HFF-Myc (cell line): ENCODE results near the gene GDF15.

Experiments used
- DNase-seq: peaks from one replicate; pipeline ENCODE4 v3.0.0-alpha.2; 2011; ENCODE audit warnings: low read depth; ENCODE audit errors: extremely low read depth
- H3K4me3 ChIP-seq: replicated peaks from 2 replicates; pipeline ENCODE4 v1.5.1; 2011; ENCODE audit warnings: low read depth, mild to moderate bottlenecking, control low read depth, low read length
- TF ChIP-seq, protein P1 (sequence below): IDR thresholded peaks from 2 replicates; pipeline ENCODE4 v1.5.1; 2012; ENCODE audit warnings: mild to moderate bottlenecking, low read depth, low read length, control low read depth; ENCODE audit errors: missing control alignments

GDF15 gene, protein sequence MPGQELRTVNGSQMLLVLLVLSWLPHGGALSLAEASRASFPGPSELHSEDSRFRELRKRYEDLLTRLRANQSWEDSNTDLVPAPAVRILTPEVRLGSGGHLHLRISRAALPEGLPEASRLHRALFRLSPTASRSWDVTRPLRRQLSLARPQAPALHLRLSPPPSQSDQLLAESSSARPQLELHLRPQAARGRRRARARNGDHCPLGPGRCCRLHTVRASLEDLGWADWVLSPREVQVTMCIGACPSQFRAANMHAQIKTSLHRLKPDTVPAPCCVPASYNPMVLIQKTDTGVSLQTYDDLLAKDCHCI

DNA sequence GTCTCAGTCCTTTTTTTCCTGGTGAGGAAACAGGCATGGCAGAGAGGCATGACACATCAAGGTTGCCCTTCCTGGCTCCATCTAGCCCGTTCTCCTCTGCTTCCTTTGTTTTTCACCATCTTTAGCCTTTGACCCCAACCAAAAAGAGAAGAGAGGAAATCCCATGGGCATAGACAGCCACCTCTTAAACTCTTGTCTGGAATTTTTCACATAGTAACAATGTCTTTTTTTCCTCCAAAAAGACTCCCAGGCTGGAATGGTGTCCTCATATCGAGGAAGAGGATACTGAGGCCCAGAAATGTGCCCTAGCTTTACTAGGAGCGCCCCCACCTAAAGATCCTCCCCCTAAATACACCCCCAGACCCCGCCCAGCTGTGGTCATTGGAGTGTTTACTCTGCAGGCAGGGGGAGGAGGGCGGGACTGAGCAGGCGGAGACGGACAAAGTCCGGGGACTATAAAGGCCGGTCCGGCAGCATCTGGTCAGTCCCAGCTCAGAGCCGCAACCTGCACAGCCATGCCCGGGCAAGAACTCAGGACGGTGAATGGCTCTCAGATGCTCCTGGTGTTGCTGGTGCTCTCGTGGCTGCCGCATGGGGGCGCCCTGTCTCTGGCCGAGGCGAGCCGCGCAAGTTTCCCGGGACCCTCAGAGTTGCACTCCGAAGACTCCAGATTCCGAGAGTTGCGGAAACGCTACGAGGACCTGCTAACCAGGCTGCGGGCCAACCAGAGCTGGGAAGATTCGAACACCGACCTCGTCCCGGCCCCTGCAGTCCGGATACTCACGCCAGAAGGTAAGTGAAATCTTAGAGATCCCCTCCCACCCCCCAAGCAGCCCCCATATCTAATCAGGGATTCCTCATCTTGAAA lies at the start of gene GDF15:
TSS of gene GDF15 (plus strand) at position 484 of the 868 bp plus-strand sequence. CDS start at position 516, 32 bp downstream.
- TF ChIP-seq, protein P1, sequence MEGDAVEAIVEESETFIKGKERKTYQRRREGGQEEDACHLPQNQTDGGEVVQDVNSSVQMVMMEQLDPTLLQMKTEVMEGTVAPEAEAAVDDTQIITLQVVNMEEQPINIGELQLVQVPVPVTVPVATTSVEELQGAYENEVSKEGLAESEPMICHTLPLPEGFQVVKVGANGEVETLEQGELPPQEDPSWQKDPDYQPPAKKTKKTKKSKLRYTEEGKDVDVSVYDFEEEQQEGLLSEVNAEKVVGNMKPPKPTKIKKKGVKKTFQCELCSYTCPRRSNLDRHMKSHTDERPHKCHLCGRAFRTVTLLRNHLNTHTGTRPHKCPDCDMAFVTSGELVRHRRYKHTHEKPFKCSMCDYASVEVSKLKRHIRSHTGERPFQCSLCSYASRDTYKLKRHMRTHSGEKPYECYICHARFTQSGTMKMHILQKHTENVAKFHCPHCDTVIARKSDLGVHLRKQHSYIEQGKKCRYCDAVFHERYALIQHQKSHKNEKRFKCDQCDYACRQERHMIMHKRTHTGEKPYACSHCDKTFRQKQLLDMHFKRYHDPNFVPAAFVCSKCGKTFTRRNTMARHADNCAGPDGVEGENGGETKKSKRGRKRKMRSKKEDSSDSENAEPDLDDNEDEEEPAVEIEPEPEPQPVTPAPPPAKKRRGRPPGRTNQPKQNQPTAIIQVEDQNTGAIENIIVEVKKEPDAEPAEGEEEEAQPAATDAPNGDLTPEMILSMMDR = peak; percentile 80
- no peak for DNase-seq
- peak within 1 kb of the TSS; percentile 85 for H3K4me3 ChIP-seq

DNA sequence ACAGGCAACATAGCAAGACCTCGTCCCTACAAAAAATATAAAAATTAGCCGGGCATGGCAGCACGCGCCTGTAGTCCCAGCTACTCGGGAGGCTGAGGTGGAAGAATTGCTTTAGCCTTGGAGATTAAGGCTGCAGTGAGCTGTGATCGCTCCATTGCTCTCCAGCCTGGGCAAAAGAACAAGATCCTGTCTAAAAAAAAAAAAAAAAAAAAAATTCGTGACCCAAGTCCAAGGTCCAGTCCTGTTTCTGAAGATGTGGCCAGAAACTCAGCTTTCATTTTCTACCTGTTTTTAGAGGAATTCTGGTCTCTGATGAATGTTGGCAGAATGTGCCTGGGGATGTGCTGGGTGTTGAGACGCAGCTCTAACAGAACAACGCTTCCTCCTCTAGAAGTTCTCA lies 47.4 kb upstream of the GDF15 start:
- DNase-seq = no peak
- TF ChIP-seq, protein P1 = no peak
- H3K4me3 ChIP-seq = no peak overlapping the region

DNA sequence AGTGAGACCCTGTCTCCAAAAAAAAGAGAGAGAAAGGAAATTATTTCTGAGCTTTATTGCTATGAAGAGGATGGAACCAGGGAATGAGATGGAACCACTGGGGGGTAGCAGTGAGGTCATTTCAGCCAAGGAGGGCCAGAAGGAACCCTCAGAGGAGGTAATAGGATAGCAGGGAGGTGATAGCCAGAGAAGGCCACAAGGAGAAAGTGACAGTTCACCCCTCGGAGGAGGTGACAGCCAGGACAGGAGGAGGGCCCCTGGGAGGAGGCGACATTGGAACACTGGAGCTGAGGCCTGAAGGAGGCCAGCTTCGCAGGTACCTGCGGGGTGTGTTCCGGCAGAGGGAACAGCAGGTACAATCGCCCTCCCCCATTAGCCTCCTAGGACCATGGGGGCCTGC lies 46.2 kb upstream of the GDF15 start:
- H3K4me3 ChIP-seq = peak overlapping the region; percentile 53; the same call in 1 of the 2 replicates
- TF ChIP-seq, protein P1 = peak; percentile 40
- no peak for DNase-seq

DNA sequence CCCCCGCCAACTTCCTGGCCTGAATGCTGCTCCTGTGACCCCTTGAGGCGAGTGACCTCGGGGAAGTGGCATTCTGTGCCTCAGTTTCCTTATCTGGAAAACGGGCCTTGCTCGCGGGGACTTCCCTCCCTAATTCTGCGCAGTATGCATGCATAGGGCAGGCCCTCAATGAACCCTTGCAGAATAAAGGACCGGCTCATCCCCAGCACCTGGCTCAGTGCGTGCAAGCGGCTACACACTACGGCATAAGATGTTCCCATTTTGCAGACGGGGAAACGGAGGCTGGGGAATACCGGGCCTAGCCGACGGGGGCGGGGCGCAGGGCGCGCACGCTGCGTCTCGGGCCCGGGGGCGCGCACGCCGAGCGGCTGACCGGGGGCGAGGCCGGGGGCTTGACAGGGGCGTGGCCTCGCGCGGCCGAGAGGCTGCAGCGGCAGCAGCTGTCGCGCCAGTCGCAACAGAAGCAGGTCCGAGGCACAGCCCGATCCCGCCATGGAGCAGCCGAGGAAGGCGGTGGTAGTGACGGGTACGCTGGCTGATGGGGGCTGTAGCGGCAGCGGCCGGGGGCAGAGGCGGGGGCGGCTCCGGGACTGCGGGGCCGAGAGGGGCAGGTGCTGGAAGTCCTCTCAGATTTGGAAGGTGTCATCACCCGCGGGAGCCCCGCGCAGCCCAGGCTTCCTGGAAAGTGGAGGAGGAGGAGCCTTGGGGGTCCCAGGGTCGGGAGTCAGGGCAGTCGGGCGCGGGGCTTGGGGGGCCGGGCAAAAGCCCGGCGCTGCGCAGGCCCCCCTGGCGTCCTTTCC lies 45.6 kb upstream of the GDF15 start, which contains the start of gene PGPEP1:
TSS of gene PGPEP1 (plus strand) at position 409 of the 800 bp plus-strand sequence. CDS start at position 493, 84 bp downstream.
- peak within 1 kb of the TSS; percentile 53 for H3K4me3 ChIP-seq
- no peak for DNase-seq
- TF ChIP-seq, protein P1 = no peak

DNA sequence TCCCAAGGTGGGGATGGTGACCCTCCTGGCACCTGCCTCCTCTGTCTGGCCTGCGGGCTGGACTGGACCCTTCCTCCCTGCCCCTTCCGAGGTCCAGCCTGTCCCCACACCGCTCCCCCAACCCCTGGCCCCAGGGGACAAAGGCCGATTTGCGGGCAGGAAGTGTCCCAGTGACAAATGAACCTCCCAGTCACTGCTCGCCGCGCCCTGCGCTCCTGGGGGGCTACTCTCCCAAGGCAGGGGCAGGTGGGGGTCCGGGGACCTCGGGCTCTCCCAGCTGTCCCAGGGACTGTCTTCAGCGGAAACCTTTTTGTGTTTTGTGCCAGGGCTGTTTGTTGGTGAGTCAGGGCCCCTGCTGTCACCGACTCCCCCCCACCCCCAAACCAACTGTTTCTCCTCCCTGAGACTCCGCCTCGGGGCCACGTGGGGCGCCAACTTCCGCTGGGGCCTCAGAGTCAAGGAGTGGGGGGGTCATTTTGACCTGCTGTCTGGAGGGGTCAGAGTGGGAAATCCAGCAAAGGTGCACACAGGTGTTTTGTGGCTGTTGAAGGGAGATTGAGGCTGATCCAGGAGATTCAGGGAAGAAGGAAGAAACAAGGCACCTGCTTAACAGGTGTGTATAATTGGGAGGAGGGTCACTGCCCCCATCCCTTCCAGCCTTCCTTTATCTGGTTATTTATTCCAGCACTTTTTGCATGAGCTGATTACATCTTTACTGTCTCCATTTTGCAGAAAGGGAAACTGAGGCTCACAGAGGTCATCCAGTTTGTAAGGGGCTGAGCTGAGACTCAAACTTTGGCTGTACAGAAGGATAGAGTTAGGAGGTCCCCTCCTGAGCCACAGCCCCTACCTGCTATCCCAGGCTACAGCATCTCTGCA lies 44.7 kb upstream of the GDF15 start:
- TF ChIP-seq, protein P1 = no peak
- H3K4me3 ChIP-seq = peak overlapping the region; percentile 53
- DNase-seq = no peak

DNA sequence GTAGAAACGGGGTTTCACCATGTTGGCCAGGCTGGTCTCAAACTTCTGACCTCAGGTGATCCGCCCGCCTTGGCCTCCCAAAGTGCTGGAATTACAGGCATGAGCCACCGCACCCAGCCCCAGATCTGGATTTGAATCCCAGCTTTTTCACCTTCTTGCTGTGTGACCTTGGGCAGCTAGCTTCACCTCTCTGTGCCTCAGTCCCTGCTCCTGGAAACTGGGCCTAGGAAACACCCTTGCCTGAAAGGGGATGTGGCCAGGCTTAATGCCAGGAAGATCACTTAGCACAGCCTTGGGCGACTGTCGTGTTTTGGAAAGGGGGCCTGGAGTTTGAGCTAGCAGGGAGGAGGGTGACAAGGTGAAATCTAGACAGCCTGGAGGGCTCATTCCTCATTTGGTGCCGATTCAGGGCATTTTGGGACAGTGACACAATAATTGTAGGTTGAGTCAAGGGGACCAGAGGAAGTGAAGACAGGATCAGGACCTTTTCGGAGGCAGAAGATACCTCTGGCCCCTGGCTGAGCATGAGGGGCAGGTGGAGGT lies 43.8 kb upstream of the GDF15 start:
- no peak overlapping the region for H3K4me3 ChIP-seq
- TF ChIP-seq, protein P1 = no peak
- DNase-seq = no peak
